Measurements from ENCODE around the gene ALDOB. TPM values are rescaled to one million over a fixed set of nuclear protein-coding genes. Genes with fewer than 3 reads are reported as not detected.

ALDOB gene
- total and polyA plus RNA-seq, 2 experiments from 2014 or later, result not detected

- no peaks in the 10 kb centered on the region for H3K9me3 Mint-ChIP-seq
- no peak overlapping the region for H3K27ac ChIP-seq (ENCODE audit: low read depth)
- no peaks in the 10 kb centered on the region for H4K20me1 ChIP-seq (replicated peaks; ENCODE audit: insufficient read depth)
- H2AFZ ChIP-seq, result no peak overlapping the region
- TF ChIP-seq CTCF (conservative IDR thresholded peaks at IDR 0.05; ENCODE audit: low read depth in 2 of 2) (peak; percentile 63 to 83), STAT1 (IDR thresholded peaks at IDR 0.05; ENCODE audit: unreplicated experiment) (no peak)
- no peaks in the 10 kb centered on the region for H3K27me3 ChIP-seq (ENCODE audit: insufficient read depth)
- no peak overlapping the region; the same call in 1 of the 2 replicates for H3K27ac Mint-ChIP-seq
- H3K79me2 ChIP-seq (replicated peaks; ENCODE audit: insufficient read depth), result no peaks in the 10 kb centered on the region
- ATAC-seq (peak; percentile 70), DNase-seq (ENCODE audit: low spot score) (peak; percentile 79)
- peaks cover 5% of the 10 kb centered on the region for H3K27me3 Mint-ChIP-seq (ENCODE audit: insufficient read depth, low read depth, poor library complexity)
- no peaks in the 10 kb centered on the region for H3K36me3 ChIP-seq (ENCODE audit: insufficient read depth)
- no peaks in the 10 kb centered on the region for H3K9me2 ChIP-seq (ENCODE audit: insufficient read depth)
- H3K4me1 Mint-ChIP-seq, result peaks cover 58% of the 10 kb centered on the region
- H3K4me1 ChIP-seq (ENCODE audit: insufficient read depth), result peaks cover 51% of the 10 kb centered on the region
- H3K4me3 Mint-ChIP-seq, result no peak overlapping the region
- no peak overlapping the region for H3K4me3 ChIP-seq
- H3K36me3 Mint-ChIP-seq (ENCODE audit: low read depth), result no peaks in the 10 kb centered on the region
- H3F3A ChIP-seq (replicated peaks; ENCODE audit: low read depth), result no peaks in the 10 kb centered on the region
- peak overlapping the region; percentile 50; the same call in 1 of the 2 replicates for H3K4me2 ChIP-seq
These were observed 29.8 kb upstream of the ALDOB start for GRCh38 chr9:101465326-101465915.

- H3K9me2 ChIP-seq (ENCODE audit: insufficient read depth), result no peaks in the 10 kb centered on the region
- TF ChIP-seq ZNF462 (CRISPR knock-in tag; IDR thresholded peaks at IDR 0.05), result no peak
- no peak for TF ChIP-seq EZH2phosphoT487 (IDR thresholded peaks at IDR 0.05; ENCODE audit: unreplicated experiment)
- TF ChIP-seq EZH2 (IDR thresholded peaks at IDR 0.05; ENCODE audit: low read depth, unreplicated experiment), result no peak
- TF ChIP-seq JUNB (IDR thresholded peaks at IDR 0.05; ENCODE audit: unreplicated experiment), result no peak
- TF ChIP-seq ZNF331 (CRISPR knock-in tag; IDR thresholded peaks at IDR 0.05; ENCODE audit: low read depth), result no peak
- TF ChIP-seq REST (IDR thresholded peaks at IDR 0.05; ENCODE audit: unreplicated experiment), result no peak
- no peak for TF ChIP-seq CREB1 (CRISPR knock-in tag; IDR thresholded peaks at IDR 0.05; ENCODE audit: low read depth)
- TF ChIP-seq ZNF114 (CRISPR knock-in tag; IDR thresholded peaks at IDR 0.05), result no peak
These were observed 27.8 kb upstream of the ALDOB start for GRCh38 chr9:101463397-101463796.

More at GRCh38 chr9:101463397-101463796, 27.8 kb upstream of the ALDOB start:
- ATAC-seq, result no peak
- Histone ChIP-seq H3K4me3 (no peak overlapping the region), H3K79me2 (replicated peaks; ENCODE audit: insufficient read depth) (no peaks in the 10 kb centered on the region), H4K20me1 (replicated peaks; ENCODE audit: insufficient read depth) (no peaks in the 10 kb centered on the region), H3K27me3 (ENCODE audit: insufficient read depth) (no peaks in the 10 kb centered on the region), H2AFZ (no peak overlapping the region), H3K36me3 (ENCODE audit: insufficient read depth) (no peaks in the 10 kb centered on the region), H3K4me1 (ENCODE audit: insufficient read depth) (peaks cover 50% of the 10 kb centered on the region), H3F3A (replicated peaks; ENCODE audit: low read depth) (no peaks in the 10 kb centered on the region), H3K4me2 (no peak overlapping the region), H3K27ac (ENCODE audit: low read depth) (peak overlapping the region; percentile 29; the same call in 1 of the 2 replicates)
- no peak overlapping the region for H3K4me3 Mint-ChIP-seq
- peaks cover 5% of the 10 kb centered on the region for H3K27me3 Mint-ChIP-seq (ENCODE audit: insufficient read depth, low read depth, poor library complexity)
- no peak for DNase-seq (ENCODE audit: low spot score)
- H3K9me3 Mint-ChIP-seq, result no peaks in the 10 kb centered on the region; the same call in 2 of the 3 replicates
- peaks cover 65% of the 10 kb centered on the region for H3K4me1 Mint-ChIP-seq
- H3K36me3 Mint-ChIP-seq (ENCODE audit: low read depth), result no peaks in the 10 kb centered on the region
- H3K27ac Mint-ChIP-seq, result peak overlapping the region; percentile 76; the same call in 1 of the 2 replicates
